Transverse colon (tissue), 4 donors: Measurements from ENCODE around the gene KIAA1217. TPM values are rescaled to one million over a fixed set of nuclear protein-coding genes. Genes with fewer than 3 reads are reported as not detected.

ENCODE experiments used
- DNase-seq: peaks from one replicate; pipeline ENCODE4 v3.0.0-alpha.2; 2019
- H3K27ac ChIP-seq, 4 donors: fragments of 200-600 bp; sonication (generic); 2 replicates each; pipeline ENCODE4 v1.5.1; 2016 to 2018; ENCODE audit warnings: inconsistent platforms in 4 of 4
- H3K27me3 ChIP-seq: fragments of 200-600 bp; sonication (generic); 2 replicates; pipeline ENCODE4 v1.5.1; 2017; ENCODE audit warnings: inconsistent platforms
- H3K36me3 ChIP-seq, 4 donors: fragments of 200-600 bp; sonication (generic); 2 replicates each; pipeline ENCODE4 v1.5.1; 2017 to 2019; ENCODE audit warnings: inconsistent platforms in 4 of 4
- H3K4me1 ChIP-seq, 4 donors: fragments of 200-600 bp; sonication (generic); 2 replicates each; pipeline ENCODE4 v1.5.1; 2017 to 2020; ENCODE audit warnings: inconsistent platforms in 4 of 4
- H3K4me3 ChIP-seq, 4 donors: fragments of 200-600 bp; sonication (generic); 1 replicate in 1 of 4; 2 replicates in 3 of 4; pipeline versions ENCODE4 v1.5.1 to v1.6.1; 2017 to 2019; ENCODE audit warnings: inconsistent platforms in 4 of 4
- H3K9me3 ChIP-seq, 2 donors: fragments of 200-600 bp; sonication (generic); 2 replicates each; pipeline ENCODE4 v1.5.1; 2017 to 2019; ENCODE audit warnings: inconsistent platforms in 2 of 2
- EP300 ChIP-seq: sonication (generic); formaldehyde crosslinking; IDR thresholded peaks from one replicate; pipeline ENCODE4 v1.6.1; 2017; ENCODE audit warnings: antibody characterized with exemption, low read depth
- POLR2A ChIP-seq: fragments of 450-650 bp; IDR thresholded peaks from one replicate; pipeline ENCODE4 v1.6.1; 2016; ENCODE audit warnings: antibody characterized with exemption, mild to moderate bottlenecking, moderate library complexity
- POLR2AphosphoS5 ChIP-seq, 3 donors: sonication (generic); formaldehyde crosslinking; IDR thresholded peaks; one replicate each; pipeline ENCODE4 v1.6.1; 2016; ENCODE audit warnings: antibody characterized with exemption in 3 of 3
- WGBS, 2 donors: methylation state at CpG; one replicate each; pipeline ENCODE4 v1.1.5; 2018; ENCODE audit warnings: low coverage in 1 of 2; 5-methylcytosine and 5-hydroxymethylcytosine counted together
- in situ Hi-C, 4 donors: fragments of 200-750 bp; cut with MboI; loops; one replicate each; pipeline versions ENCODE4 v1.15.0 to v1.15.1; 2017; ENCODE audit warnings: low sequenced_read_pairs in 3 of 4, low pct_ligation_motif_present in 1 of 4, low pct_unique_long_range_greater_than_20kb in 1 of 4
- intact Hi-C: fragments of 100-400 bp; cut with DNase I; formaldehyde crosslinking; loops from one replicate; pipeline ENCODE4 v1.15.1; 2023; ENCODE audit warnings: low total_unique reads
- total RNA-seq, 4 donors: library from RNA; depleted of rRNA; stranded (reverse); fragments of >200 nt; gene quantifications; one replicate each; pipeline ENCODE4 v1.1.0, GENCODE V29; 2016
- TF ChIP-seq, protein P1 (sequence below), 5 experiments: fragments of 200-600 bp in 3 of 5; fragments of 450-650 bp in 2 of 5; sonication (generic) in 3 of 5; IDR thresholded peaks; 1 replicate in 2 of 5; 2 replicates in 3 of 5; pipeline ENCODE4 v1.5.1; 2016 to 2017; ENCODE audit warnings: antibody characterized with exemption in 5 of 5, inconsistent platforms in 3 of 5, mild to moderate bottlenecking in 2 of 5, moderate library complexity in 1 of 5

KIAA1217 gene
- total RNA-seq, 4 donors from 2014 or later: 56.5 to 175 (median 72.0) TPM

DNA sequence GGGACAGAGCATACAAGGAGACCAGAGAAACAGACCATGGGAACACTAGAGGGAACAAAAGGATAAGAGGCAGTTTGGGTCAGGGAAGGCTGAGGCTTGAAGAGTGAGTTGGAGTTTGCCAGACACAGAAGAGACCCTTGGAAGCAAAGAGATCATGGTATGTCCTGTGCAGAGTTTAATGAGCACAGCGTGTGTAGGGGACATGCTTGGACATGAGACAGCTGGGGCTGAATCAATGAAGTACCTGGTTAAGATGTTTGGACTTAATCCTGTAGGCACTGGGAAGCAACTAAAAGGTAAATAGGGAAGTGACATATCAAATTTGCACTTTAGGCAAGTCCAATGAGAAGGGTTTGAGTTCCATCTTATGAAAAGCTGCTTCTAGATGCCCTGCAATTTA, 79.6 kb downstream of the KIAA1217 start:
- no peak overlapping the region for H3K27ac ChIP-seq
- 63 to 83% methylated on average over 1 of the region's 1 CpG for WGBS, 2 donors

DNA sequence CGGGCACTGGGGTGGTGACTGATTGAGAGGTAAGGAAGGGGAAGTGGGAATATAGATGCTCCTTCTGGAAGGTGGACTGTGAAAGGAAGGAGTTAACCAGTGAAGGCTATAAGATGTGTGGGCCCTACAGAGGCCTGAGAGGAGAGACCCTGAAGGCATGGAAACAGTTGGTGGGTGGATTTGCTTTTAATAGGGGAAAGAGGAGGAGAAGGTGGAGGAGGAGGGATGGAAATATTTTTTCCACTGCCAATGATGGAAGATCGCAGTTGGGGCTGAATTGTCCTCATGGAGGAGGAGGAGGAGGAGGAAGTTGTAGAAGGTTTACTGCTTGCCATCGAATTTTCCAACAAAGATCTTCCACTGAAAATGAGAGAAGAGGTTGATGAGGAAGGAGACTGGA, 80.3 kb downstream of the KIAA1217 start:
- Histone ChIP-seq H3K27me3 (no peaks in the 10 kb centered on the region), H3K4me3 (no peak overlapping the region), H3K36me3 (no peaks in the 10 kb centered on the region), H3K4me1 (peaks cover 0 to 7% (median 1%) of the 10 kb centered on the region in 4 donors), H3K27ac (no peak overlapping the region), H3K9me3 (no peaks in the 10 kb centered on the region)
- no peak for DNase-seq
- WGBS, 2 donors: 63 to 75% methylated on average over 3 of the region's 3 CpGs
- TF ChIP-seq, protein P1, sequence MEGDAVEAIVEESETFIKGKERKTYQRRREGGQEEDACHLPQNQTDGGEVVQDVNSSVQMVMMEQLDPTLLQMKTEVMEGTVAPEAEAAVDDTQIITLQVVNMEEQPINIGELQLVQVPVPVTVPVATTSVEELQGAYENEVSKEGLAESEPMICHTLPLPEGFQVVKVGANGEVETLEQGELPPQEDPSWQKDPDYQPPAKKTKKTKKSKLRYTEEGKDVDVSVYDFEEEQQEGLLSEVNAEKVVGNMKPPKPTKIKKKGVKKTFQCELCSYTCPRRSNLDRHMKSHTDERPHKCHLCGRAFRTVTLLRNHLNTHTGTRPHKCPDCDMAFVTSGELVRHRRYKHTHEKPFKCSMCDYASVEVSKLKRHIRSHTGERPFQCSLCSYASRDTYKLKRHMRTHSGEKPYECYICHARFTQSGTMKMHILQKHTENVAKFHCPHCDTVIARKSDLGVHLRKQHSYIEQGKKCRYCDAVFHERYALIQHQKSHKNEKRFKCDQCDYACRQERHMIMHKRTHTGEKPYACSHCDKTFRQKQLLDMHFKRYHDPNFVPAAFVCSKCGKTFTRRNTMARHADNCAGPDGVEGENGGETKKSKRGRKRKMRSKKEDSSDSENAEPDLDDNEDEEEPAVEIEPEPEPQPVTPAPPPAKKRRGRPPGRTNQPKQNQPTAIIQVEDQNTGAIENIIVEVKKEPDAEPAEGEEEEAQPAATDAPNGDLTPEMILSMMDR (IDR thresholded peaks at IDR 0.05): no peak
- TF ChIP-seq EP300 (no peak), POLR2A (no peak), POLR2AphosphoS5 (IDR thresholded peaks at IDR 0.05) (no peak)
- intact Hi-C loops (no loop called here), in situ Hi-C loops (no loop called here)

More for the DNA sequence above, 79.6 kb downstream of the KIAA1217 start:
- no peak for TF ChIP-seq POLR2A
- no peak for TF ChIP-seq POLR2AphosphoS5 (IDR thresholded peaks at IDR 0.05)
- TF ChIP-seq, protein P1 (IDR thresholded peaks at IDR 0.05): no peak
- TF ChIP-seq EP300: no peak
- H3K4me3 ChIP-seq: no peak overlapping the region
- H3K4me1 ChIP-seq: peaks cover 0 to 5% (median 1%) of the 10 kb centered on the region in 4 donors
- DNase-seq: no peak
- H3K27me3 ChIP-seq: no peaks in the 10 kb centered on the region
- no peaks in the 10 kb centered on the region for H3K36me3 ChIP-seq
- in situ Hi-C loops (no loop called here), intact Hi-C loops (no loop called here)
- no peaks in the 10 kb centered on the region for H3K9me3 ChIP-seq

- H3K36me3 ChIP-seq: no peaks in the 10 kb centered on the region
- in situ Hi-C loops (no loop called here), intact Hi-C loops (no loop called here)
- H3K4me1 ChIP-seq: peaks cover 0 to 7% (median 1%) of the 10 kb centered on the region in 4 donors
- DNase-seq: no peak
- H3K9me3 ChIP-seq: no peaks in the 10 kb centered on the region
- no peak overlapping the region for H3K4me3 ChIP-seq
- 80 to 87% methylated on average over 6 to 11 of the region's 11 CpGs for WGBS, 2 donors
- TF ChIP-seq POLR2A (no peak), POLR2AphosphoS5 (IDR thresholded peaks at IDR 0.05) (no peak), EP300 (no peak)
- TF ChIP-seq, protein P1 (IDR thresholded peaks at IDR 0.05): no peak
- no peaks in the 10 kb centered on the region for H3K27me3 ChIP-seq
- H3K27ac ChIP-seq: peak overlapping the region in 2 of 4 donors; percentile 46 to 58
Measured at GRCh38 chr10:24292304-24293293, 83.7 kb downstream of the KIAA1217 start.

DNA sequence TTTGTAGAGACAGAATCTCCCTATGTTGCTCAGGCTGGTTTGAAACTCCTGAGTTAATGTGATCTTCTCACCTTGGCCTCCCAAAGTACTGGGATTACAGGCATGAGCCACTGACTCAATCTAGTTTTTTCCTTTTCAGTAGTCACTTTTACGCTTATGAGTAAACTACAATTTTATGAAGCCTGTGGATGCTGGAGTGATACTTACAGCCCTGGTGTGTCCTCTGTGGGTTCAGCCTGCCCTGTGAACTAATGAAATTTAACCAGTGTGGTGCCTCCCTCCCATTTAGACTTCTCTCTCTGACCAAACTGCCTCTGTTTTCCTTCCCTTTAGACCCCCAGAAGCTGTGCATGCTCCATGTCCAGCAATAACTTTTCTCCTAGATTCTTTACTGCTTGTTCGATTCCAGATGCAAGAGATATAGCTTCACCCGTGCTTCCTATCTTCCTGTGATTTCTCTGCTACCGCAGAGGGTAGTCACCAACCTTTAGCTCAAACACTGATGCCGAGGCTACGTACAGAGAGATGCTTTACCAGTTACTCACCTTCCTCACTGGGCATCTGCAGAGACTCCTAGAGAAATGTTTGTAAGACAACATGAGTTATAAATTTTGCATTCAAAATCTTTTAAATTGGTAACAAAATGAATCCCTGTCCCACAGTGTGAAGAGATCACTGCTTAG, 90.8 kb downstream of the KIAA1217 start:
- no peaks in the 10 kb centered on the region for H3K27me3 ChIP-seq
- intact Hi-C loops: no loop called here
- H3K36me3 ChIP-seq: no peaks in the 10 kb centered on the region
- no peaks in the 10 kb centered on the region for H3K9me3 ChIP-seq
- no peaks in the 10 kb centered on the region for H3K4me1 ChIP-seq
- no peak for TF ChIP-seq POLR2AphosphoS5 (IDR thresholded peaks at IDR 0.05)
- TF ChIP-seq, protein P1 (IDR thresholded peaks at IDR 0.05): no peak
- no peak for TF ChIP-seq POLR2A
- no peak for TF ChIP-seq EP300
- WGBS, 2 donors: 77 to 84% methylated on average over 3 to 6 of the region's 6 CpGs
- H3K27ac ChIP-seq: no peak overlapping the region
- in situ Hi-C loops: no loop called here
- H3K4me3 ChIP-seq: no peak overlapping the region
- no peak for DNase-seq
